SHP77 treated with DMSO at 0.1 percent for 48 hours (cell line): ENCODE results near the gene MAP2K5.

Source experiments
- DNase-seq: peaks from one replicate; lab custom pipeline; 2025; lab: John Stamatoyannopoulos, UW

MAP2K5 gene

GRCh38 chr15:67783303-67783702 lies 240.8 kb downstream of the MAP2K5 start:
- DNase-seq, result no peak

- no peak for DNase-seq
Observed at GRCh38 chr15:67784090-67784781, 241.7 kb downstream of the MAP2K5 start.

GRCh38 chr15:67784856-67785430 lies 242.4 kb downstream of the MAP2K5 start:
- DNase-seq, result no peak

- DNase-seq, result no peak
Observed at GRCh38 chr15:67785431-67785830, 242.9 kb downstream of the MAP2K5 start.

GRCh38 chr15:67786646-67787045 lies 244.1 kb downstream of the MAP2K5 start:
- no peak for DNase-seq

- no peak for DNase-seq
Observed at GRCh38 chr15:67788986-67789385, 246.5 kb downstream of the MAP2K5 start.

GRCh38 chr15:67790610-67791319 lies 248.3 kb downstream of the MAP2K5 start:
- no peak for DNase-seq

GRCh38 chr15:67792250-67792942 lies 249.9 kb downstream of the MAP2K5 start:
- DNase-seq, result no peak

- DNase-seq, result no peak
Observed at GRCh38 chr15:67794832-67795574, 252.5 kb downstream of the MAP2K5 start.

GRCh38 chr15:67796196-67797127 lies 254.0 kb downstream of the MAP2K5 start:
- no peak for DNase-seq

GRCh38 chr15:67799801-67800205 lies 257.3 kb downstream of the MAP2K5 start:
- DNase-seq, result no peak

- no peak for DNase-seq
Observed at GRCh38 chr15:67801142-67801541, 258.6 kb downstream of the MAP2K5 start.

GRCh38 chr15:67801926-67802914 lies 259.7 kb downstream of the MAP2K5 start:
- no peak for DNase-seq

- DNase-seq, result no peak
Observed at GRCh38 chr15:67803299-67803698, 260.8 kb downstream of the MAP2K5 start.

- no peak for DNase-seq
Observed at GRCh38 chr15:67803996-67804843, 261.7 kb downstream of the MAP2K5 start.

GRCh38 chr15:67805008-67805665 lies 262.6 kb downstream of the MAP2K5 start:
- DNase-seq, result no peak

GRCh38 chr15:67805666-67806516 lies 263.4 kb downstream of the MAP2K5 start:
- peak; percentile 50 for DNase-seq
